ENCODE data around the gene STARD5.
"Not testable (repeated sequence)": the region's sequence is repeated elsewhere in the genome, so short reads cannot be mapped to it uniquely, and the experiment has no call there.

Gene STARD5

GRCh38 chr15:81323944-81324881 is at the start of gene STARD5:
Gene STARD5, minus strand, starts transcription at chr15:81324141. Its CDS starts 42 bp downstream, at chr15:81324099.
- DNase-seq = peak; percentile 93

GRCh38 chr15:81373176-81373575 is 49.2 kb upstream of the STARD5 start:
- DNase-seq = no peak

GRCh38 chr15:81372575-81372974 is 48.6 kb upstream of the STARD5 start:
- no peak for DNase-seq

- DNase-seq = no peak
These were observed 40.0 kb upstream of the STARD5 start for GRCh38 chr15:81363718-81364500.

- no peak for DNase-seq
These were observed 39.3 kb upstream of the STARD5 start for GRCh38 chr15:81363276-81363675.

GRCh38 chr15:81362790-81363189 is 38.8 kb upstream of the STARD5 start:
- no peak for DNase-seq

- no peak for DNase-seq
These were observed 38.0 kb upstream of the STARD5 start for GRCh38 chr15:81361891-81362290.

GRCh38 chr15:81360491-81360890 is 36.5 kb upstream of the STARD5 start:
- no peak for DNase-seq

GRCh38 chr15:81358248-81358647 is 34.3 kb upstream of the STARD5 start:
- DNase-seq = no peak

- no peak for DNase-seq
These were observed 33.3 kb upstream of the STARD5 start for GRCh38 chr15:81357180-81357686.

- DNase-seq = no peak
These were observed 32.3 kb upstream of the STARD5 start for GRCh38 chr15:81356252-81356651.

GRCh38 chr15:81351651-81352050 is 27.7 kb upstream of the STARD5 start:
- no peak for DNase-seq

GRCh38 chr15:81349271-81349670 is 25.3 kb upstream of the STARD5 start:
- no peak for DNase-seq

GRCh38 chr15:81348691-81349090 is 24.8 kb upstream of the STARD5 start:
- not testable (repeated sequence) for DNase-seq

GRCh38 chr15:81347910-81348309 is 24.0 kb upstream of the STARD5 start:
- no peak for DNase-seq

- DNase-seq = no peak
These were observed 22.7 kb upstream of the STARD5 start for GRCh38 chr15:81346611-81347010.

GRCh38 chr15:81343371-81343770 is 19.4 kb upstream of the STARD5 start:
- DNase-seq = no peak

GRCh38 chr15:81341351-81341750 is 17.4 kb upstream of the STARD5 start:
- no peak for DNase-seq

- no peak for DNase-seq
These were observed 15.9 kb upstream of the STARD5 start for GRCh38 chr15:81339851-81340250.

GRCh38 chr15:81339321-81339720 is 15.4 kb upstream of the STARD5 start:
- no peak for DNase-seq

GRCh38 chr15:81338170-81339007 is 14.4 kb upstream of the STARD5 start:
- no peak for DNase-seq

- no peak for DNase-seq
These were observed 13.8 kb upstream of the STARD5 start for GRCh38 chr15:81337713-81338157.

- no peak for DNase-seq
These were observed 13.3 kb upstream of the STARD5 start for GRCh38 chr15:81337241-81337640.

Measured in GDM1 (cell line).